Uterus (tissue), 2 donors: ENCODE results near the gene TRIL.

Experiments used
- CTCF ChIP-seq, 4 experiments: fragments of 200-600 bp in 2 of 4; fragments of 450-650 bp in 2 of 4; sonication (generic) in 2 of 4; IDR thresholded peaks; one replicate each; pipeline ENCODE4 v1.5.1; 2016 to 2019; ENCODE audit warnings: antibody characterized with exemption in 4 of 4, mild to moderate bottlenecking in 2 of 4, moderate library complexity in 1 of 4
- POLR2A ChIP-seq, 2 donors: fragments of 450-650 bp; IDR thresholded peaks; one replicate each; pipeline ENCODE4 v1.6.1; 2016; ENCODE audit warnings: antibody characterized with exemption in 2 of 2, mild to moderate bottlenecking in 1 of 2, moderate library complexity in 1 of 2

GRCh38 chr7:28941633-28942032, 16.5 kb downstream of the TRIL start:
- no peak for TF ChIP-seq CTCF (IDR thresholded peaks at IDR 0.05)
- no peak for TF ChIP-seq POLR2A (IDR thresholded peaks at IDR 0.05)
